HEK293 (cell line): ENCODE data around the gene ECSIT.
A peak's percentile ranks its signal among the peaks of the same experiment; 100 is the strongest.

Experiments used
- CTCF ChIP-seq: fragments of 450-650 bp; formaldehyde crosslinking; IDR thresholded peaks from 2 replicates; pipeline ENCODE4 v1.5.1; 2016; ENCODE audit warnings: missing biosample characterization, missing genetic modification characterization
- GFI1B ChIP-seq: fragments of 450-650 bp; formaldehyde crosslinking; IDR thresholded peaks from 2 replicates; pipeline ENCODE4 v1.5.1; 2016; ENCODE audit warnings: missing biosample characterization, missing genetic modification characterization
- IKZF3 ChIP-seq: fragments of 450-650 bp; IDR thresholded peaks from 2 replicates; pipeline ENCODE4 v1.5.0; 2018; ENCODE audit warnings: missing biosample characterization, mild to moderate bottlenecking, missing genetic modification characterization, moderate library complexity
- KLF17 ChIP-seq: fragments of 450-650 bp; formaldehyde crosslinking; IDR thresholded peaks from 2 replicates; pipeline ENCODE4 v1.5.1; 2016; ENCODE audit warnings: missing biosample characterization, missing genetic modification characterization
- OSR2 ChIP-seq: fragments of 450-650 bp; formaldehyde crosslinking; IDR thresholded peaks from 2 replicates; pipeline ENCODE4 v1.5.1; 2016; ENCODE audit warnings: missing biosample characterization, missing genetic modification characterization
- ZBTB49 ChIP-seq: fragments of 450-650 bp; formaldehyde crosslinking; IDR thresholded peaks from 2 replicates; pipeline ENCODE4 v1.5.1; 2016; ENCODE audit warnings: missing biosample characterization, missing genetic modification characterization, low read depth
- ZNF146 ChIP-seq: fragments of 450-650 bp; formaldehyde crosslinking; IDR thresholded peaks from 2 replicates; pipeline ENCODE4 v1.5.1; 2016; ENCODE audit warnings: missing biosample characterization, missing genetic modification characterization
- ZNF155 ChIP-seq: fragments of 450-650 bp; formaldehyde crosslinking; IDR thresholded peaks from 2 replicates; pipeline ENCODE4 v1.5.1; 2016; ENCODE audit warnings: missing biosample characterization, missing genetic modification characterization
- ZNF223 ChIP-seq: fragments of 450-650 bp; formaldehyde crosslinking; IDR thresholded peaks from 2 replicates; pipeline ENCODE4 v1.5.1; 2016; ENCODE audit warnings: missing biosample characterization, missing genetic modification characterization
- ZNF354C ChIP-seq: fragments of 450-650 bp; formaldehyde crosslinking; IDR thresholded peaks from 2 replicates; pipeline ENCODE4 v1.5.1; 2016; ENCODE audit warnings: missing biosample characterization, missing genetic modification characterization, low read depth, borderline replicate concordance
- ZNF404 ChIP-seq: fragments of 450-650 bp; formaldehyde crosslinking; IDR thresholded peaks from 2 replicates; pipeline ENCODE4 v1.5.1; 2017; ENCODE audit warnings: missing biosample characterization, missing genetic modification characterization
- ZNF473 ChIP-seq: fragments of 450-650 bp; formaldehyde crosslinking; IDR thresholded peaks from 2 replicates; pipeline ENCODE4 v1.5.1; 2017; ENCODE audit warnings: missing biosample characterization, missing genetic modification characterization
- ZNF48 ChIP-seq: fragments of 450-650 bp; formaldehyde crosslinking; IDR thresholded peaks from 2 replicates; pipeline ENCODE4 v1.5.1; 2016; ENCODE audit warnings: missing biosample characterization, missing genetic modification characterization
- ZNF558 ChIP-seq: fragments of 450-650 bp; formaldehyde crosslinking; IDR thresholded peaks from 2 replicates; pipeline ENCODE4 v1.5.1; 2016; ENCODE audit warnings: missing biosample characterization, missing genetic modification characterization
- ZNF560 ChIP-seq: fragments of 450-650 bp; formaldehyde crosslinking; IDR thresholded peaks from 2 replicates; pipeline ENCODE4 v1.5.1; 2017; ENCODE audit warnings: missing biosample characterization, missing genetic modification characterization, borderline replicate concordance
- ZNF639 ChIP-seq: fragments of 450-650 bp; formaldehyde crosslinking; IDR thresholded peaks from 2 replicates; pipeline ENCODE4 v1.5.1; 2016; ENCODE audit warnings: missing biosample characterization, missing genetic modification characterization
- ZNF658 ChIP-seq: fragments of 450-650 bp; formaldehyde crosslinking; IDR thresholded peaks from 2 replicates; pipeline ENCODE4; 2016; ENCODE audit warnings: missing biosample characterization, missing genetic modification characterization
- ZNF843 ChIP-seq: fragments of 450-650 bp; formaldehyde crosslinking; IDR thresholded peaks from 2 replicates; pipeline ENCODE4 v1.5.1; 2016; ENCODE audit warnings: missing biosample characterization, missing genetic modification characterization
- ZXDB ChIP-seq: fragments of 450-650 bp; formaldehyde crosslinking; IDR thresholded peaks from 2 replicates; pipeline ENCODE4 v1.5.1; 2016; ENCODE audit warnings: missing biosample characterization, missing genetic modification characterization
- TF ChIP-seq, protein P1 (sequence below): fragments of 450-650 bp; formaldehyde crosslinking; conservative IDR thresholded peaks from 2 replicates; pipeline ENCODE4 v1.5.1; 2016; ENCODE audit warnings: low read depth, missing biosample characterization, missing genetic modification characterization
- TF ChIP-seq, protein P2 (sequence below): fragments of 450-650 bp; IDR thresholded peaks from 2 replicates; pipeline ENCODE4 v1.5.1; 2018; ENCODE audit warnings: missing biosample characterization, mild to moderate bottlenecking, missing genetic modification characterization
- TF ChIP-seq, protein P3 (sequence below): IDR thresholded peaks from 2 replicates; pipeline ENCODE4 v1.6.1; 2011; ENCODE audit warnings: mild to moderate bottlenecking, low read depth, low read length, borderline replicate concordance
- TF ChIP-seq, protein P4 (sequence below): fragments of 450-650 bp; formaldehyde crosslinking; IDR thresholded peaks from 2 replicates; pipeline ENCODE4 v1.5.1; 2016; ENCODE audit warnings: missing biosample characterization, missing genetic modification characterization, low read depth

Gene ECSIT

GRCh38 chr19:11528551-11529341 lies at the start of gene ECSIT (continued):
- TF ChIP-seq, protein P1, sequence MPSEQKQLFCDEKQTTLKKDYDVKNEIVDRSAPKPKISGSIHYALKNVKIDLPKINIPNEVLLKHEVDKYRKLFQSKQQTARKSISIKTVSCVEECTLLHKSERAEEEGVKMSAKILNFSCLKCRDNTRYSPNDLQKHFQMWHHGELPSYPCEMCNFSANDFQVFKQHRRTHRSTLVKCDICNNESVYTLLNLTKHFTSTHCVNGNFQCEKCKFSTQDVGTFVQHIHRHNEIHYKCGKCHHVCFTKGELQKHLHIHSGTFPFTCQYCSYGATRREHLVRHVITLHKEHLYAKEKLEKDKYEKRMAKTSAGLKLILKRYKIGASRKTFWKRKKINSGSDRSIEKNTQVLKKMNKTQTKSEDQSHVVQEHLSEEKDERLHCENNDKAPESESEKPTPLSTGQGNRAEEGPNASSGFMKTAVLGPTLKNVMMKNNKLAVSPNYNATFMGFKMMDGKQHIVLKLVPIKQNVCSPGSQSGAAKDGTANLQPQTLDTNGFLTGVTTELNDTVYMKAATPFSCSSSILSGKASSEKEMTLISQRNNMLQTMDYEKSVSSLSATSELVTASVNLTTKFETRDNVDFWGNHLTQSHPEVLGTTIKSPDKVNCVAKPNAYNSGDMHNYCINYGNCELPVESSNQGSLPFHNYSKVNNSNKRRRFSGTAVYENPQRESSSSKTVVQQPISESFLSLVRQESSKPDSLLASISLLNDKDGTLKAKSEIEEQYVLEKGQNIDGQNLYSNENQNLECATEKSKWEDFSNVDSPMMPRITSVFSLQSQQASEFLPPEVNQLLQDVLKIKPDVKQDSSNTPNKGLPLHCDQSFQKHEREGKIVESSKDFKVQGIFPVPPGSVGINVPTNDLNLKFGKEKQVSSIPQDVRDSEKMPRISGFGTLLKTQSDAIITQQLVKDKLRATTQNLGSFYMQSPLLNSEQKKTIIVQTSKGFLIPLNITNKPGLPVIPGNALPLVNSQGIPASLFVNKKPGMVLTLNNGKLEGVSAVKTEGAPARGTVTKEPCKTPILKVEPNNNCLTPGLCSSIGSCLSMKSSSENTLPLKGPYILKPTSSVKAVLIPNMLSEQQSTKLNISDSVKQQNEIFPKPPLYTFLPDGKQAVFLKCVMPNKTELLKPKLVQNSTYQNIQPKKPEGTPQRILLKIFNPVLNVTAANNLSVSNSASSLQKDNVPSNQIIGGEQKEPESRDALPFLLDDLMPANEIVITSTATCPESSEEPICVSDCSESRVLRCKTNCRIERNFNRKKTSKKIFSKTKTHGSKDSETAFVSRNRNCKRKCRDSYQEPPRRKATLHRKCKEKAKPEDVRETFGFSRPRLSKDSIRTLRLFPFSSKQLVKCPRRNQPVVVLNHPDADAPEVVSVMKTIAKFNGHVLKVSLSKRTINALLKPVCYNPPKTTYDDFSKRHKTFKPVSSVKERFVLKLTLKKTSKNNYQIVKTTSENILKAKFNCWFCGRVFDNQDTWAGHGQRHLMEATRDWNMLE, result peak; percentile 88
- no peak for TF ChIP-seq GFI1B
- no peak for TF ChIP-seq CTCF
- TF ChIP-seq OSR2 (tag by site-specific recombination), result 0 out of 2 replicates have a peak, but pooled peaks have one; percentile 7
- no peak for TF ChIP-seq ZBTB49 (tag by site-specific recombination)
- TF ChIP-seq ZNF473, result no peak
- TF ChIP-seq, protein P2, sequence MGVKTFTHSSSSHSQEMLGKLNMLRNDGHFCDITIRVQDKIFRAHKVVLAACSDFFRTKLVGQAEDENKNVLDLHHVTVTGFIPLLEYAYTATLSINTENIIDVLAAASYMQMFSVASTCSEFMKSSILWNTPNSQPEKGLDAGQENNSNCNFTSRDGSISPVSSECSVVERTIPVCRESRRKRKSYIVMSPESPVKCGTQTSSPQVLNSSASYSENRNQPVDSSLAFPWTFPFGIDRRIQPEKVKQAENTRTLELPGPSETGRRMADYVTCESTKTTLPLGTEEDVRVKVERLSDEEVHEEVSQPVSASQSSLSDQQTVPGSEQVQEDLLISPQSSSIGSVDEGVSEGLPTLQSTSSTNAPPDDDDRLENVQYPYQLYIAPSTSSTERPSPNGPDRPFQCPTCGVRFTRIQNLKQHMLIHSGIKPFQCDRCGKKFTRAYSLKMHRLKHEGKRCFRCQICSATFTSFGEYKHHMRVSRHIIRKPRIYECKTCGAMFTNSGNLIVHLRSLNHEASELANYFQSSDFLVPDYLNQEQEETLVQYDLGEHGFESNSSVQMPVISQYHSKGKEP, result no peak
- no peak for TF ChIP-seq ZNF354C (tag by site-specific recombination)
- peak; percentile 89 for TF ChIP-seq ZNF639 (tag by site-specific recombination)
- TF ChIP-seq ZXDB, result peak; percentile 79; the same call in 1 of the 2 replicates
- peak; percentile 79 for TF ChIP-seq KLF17
- no peak for TF ChIP-seq ZNF560 (tag by site-specific recombination)
- TF ChIP-seq, protein P3, sequence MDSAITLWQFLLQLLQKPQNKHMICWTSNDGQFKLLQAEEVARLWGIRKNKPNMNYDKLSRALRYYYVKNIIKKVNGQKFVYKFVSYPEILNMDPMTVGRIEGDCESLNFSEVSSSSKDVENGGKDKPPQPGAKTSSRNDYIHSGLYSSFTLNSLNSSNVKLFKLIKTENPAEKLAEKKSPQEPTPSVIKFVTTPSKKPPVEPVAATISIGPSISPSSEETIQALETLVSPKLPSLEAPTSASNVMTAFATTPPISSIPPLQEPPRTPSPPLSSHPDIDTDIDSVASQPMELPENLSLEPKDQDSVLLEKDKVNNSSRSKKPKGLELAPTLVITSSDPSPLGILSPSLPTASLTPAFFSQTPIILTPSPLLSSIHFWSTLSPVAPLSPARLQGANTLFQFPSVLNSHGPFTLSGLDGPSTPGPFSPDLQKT, result no peak
- TF ChIP-seq, protein P4, sequence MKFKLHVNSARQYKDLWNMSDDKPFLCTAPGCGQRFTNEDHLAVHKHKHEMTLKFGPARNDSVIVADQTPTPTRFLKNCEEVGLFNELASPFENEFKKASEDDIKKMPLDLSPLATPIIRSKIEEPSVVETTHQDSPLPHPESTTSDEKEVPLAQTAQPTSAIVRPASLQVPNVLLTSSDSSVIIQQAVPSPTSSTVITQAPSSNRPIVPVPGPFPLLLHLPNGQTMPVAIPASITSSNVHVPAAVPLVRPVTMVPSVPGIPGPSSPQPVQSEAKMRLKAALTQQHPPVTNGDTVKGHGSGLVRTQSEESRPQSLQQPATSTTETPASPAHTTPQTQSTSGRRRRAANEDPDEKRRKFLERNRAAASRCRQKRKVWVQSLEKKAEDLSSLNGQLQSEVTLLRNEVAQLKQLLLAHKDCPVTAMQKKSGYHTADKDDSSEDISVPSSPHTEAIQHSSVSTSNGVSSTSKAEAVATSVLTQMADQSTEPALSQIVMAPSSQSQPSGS (tag by site-specific recombination), result no peak
- TF ChIP-seq ZNF558 (tag by site-specific recombination), result no peak
- TF ChIP-seq ZNF146, result no peak
- TF ChIP-seq ZNF223, result no peak
- TF ChIP-seq ZNF48 (tag by site-specific recombination), result no peak
- TF ChIP-seq ZNF404 (tag by site-specific recombination), result no peak
- TF ChIP-seq ZNF843 (tag by site-specific recombination), result no peak
- TF ChIP-seq IKZF3 (tag by site-specific recombination), result peak; percentile 68
- no peak for TF ChIP-seq ZNF155
- TF ChIP-seq ZNF658, result no peak
